Measurements from ENCODE around the gene TIMM9. TPM values are rescaled to one million over a fixed set of nuclear protein-coding genes. Genes with fewer than 3 reads are reported as not detected.

Gene TIMM9
- polyA plus RNA-seq, 1 donor: 73.3 TPM

GRCh38 chr14:58401587-58401986 lies 25.7 kb downstream of the TIMM9 start:
- Histone ChIP-seq H3K4me1 (ENCODE audit: control insufficient read depth, insufficient read depth, low read length) (no peaks in the 10 kb centered on the region), H3K36me3 (ENCODE audit: control insufficient read depth, insufficient read depth, low read length) (no peaks in the 10 kb centered on the region), H3K27me3 (ENCODE audit: control insufficient read depth, insufficient read depth, low read length) (no peaks in the 10 kb centered on the region), H3K4me3 (ENCODE audit: low read length) (no peak overlapping the region), H3K27ac (ENCODE audit: low read length) (no peak overlapping the region), H3K9me3 (ENCODE audit: control insufficient read depth, low read depth, low read length) (no peaks in the 10 kb centered on the region)
- DNase-seq: no peak
- 100% methylated on average over 1 of the region's 3 CpGs for WGBS (ENCODE audit: insufficient coverage, low lambda C conversion rate)

- no peak for DNase-seq
- WGBS (ENCODE audit: insufficient coverage, low lambda C conversion rate): no CpG with 5 or more reads among the region's 3 CpGs
- H3K9me3 ChIP-seq (ENCODE audit: control insufficient read depth, low read depth, low read length): no peaks in the 10 kb centered on the region
- peaks cover 2% of the 10 kb centered on the region for H3K4me1 ChIP-seq (ENCODE audit: control insufficient read depth, insufficient read depth, low read length)
- no peaks in the 10 kb centered on the region for H3K27me3 ChIP-seq (ENCODE audit: control insufficient read depth, insufficient read depth, low read length)
- no peaks in the 10 kb centered on the region for H3K36me3 ChIP-seq (ENCODE audit: control insufficient read depth, insufficient read depth, low read length)
- H3K27ac ChIP-seq (ENCODE audit: low read length): no peak overlapping the region
- no peak overlapping the region for H3K4me3 ChIP-seq (ENCODE audit: low read length)
These were observed 28.4 kb downstream of the TIMM9 start for GRCh38 chr14:58398895-58399294.

- Histone ChIP-seq H3K4me1 (ENCODE audit: control insufficient read depth, insufficient read depth, low read length) (peaks cover 2% of the 10 kb centered on the region), H3K9me3 (ENCODE audit: control insufficient read depth, low read depth, low read length) (no peaks in the 10 kb centered on the region), H3K27me3 (ENCODE audit: control insufficient read depth, insufficient read depth, low read length) (no peaks in the 10 kb centered on the region), H3K27ac (ENCODE audit: low read length) (no peak overlapping the region), H3K4me3 (ENCODE audit: low read length) (no peak overlapping the region), H3K36me3 (ENCODE audit: control insufficient read depth, insufficient read depth, low read length) (no peaks in the 10 kb centered on the region)
- no peak for DNase-seq
These were observed 28.8 kb downstream of the TIMM9 start for GRCh38 chr14:58398495-58398894.

GRCh38 chr14:58397156-58397555 lies 30.2 kb downstream of the TIMM9 start:
- WGBS (ENCODE audit: insufficient coverage, low lambda C conversion rate): 100% methylated on average over 5 of the region's 6 CpGs
- H3K27ac ChIP-seq (ENCODE audit: low read length): no peak overlapping the region
- peaks cover 2% of the 10 kb centered on the region for H3K4me1 ChIP-seq (ENCODE audit: control insufficient read depth, insufficient read depth, low read length)

GRCh38 chr14:58395812-58396788 lies 31.2 kb downstream of the TIMM9 start, which contains the start of gene TOMM20L:
Gene TOMM20L (plus strand): TSS chr14:58395930. CDS start chr14:58395958, 28 bp downstream.
- Histone ChIP-seq H3K36me3 (ENCODE audit: control insufficient read depth, insufficient read depth, low read length) (no peaks in the 10 kb centered on the region), H3K4me1 (ENCODE audit: control insufficient read depth, insufficient read depth, low read length) (peaks cover 2% of the 10 kb centered on the region), H3K4me3 (ENCODE audit: low read length) (peak within 1 kb of the TSS; percentile 37), H3K27ac (ENCODE audit: low read length) (peak within 1 kb of the TSS; percentile 74), H3K27me3 (ENCODE audit: control insufficient read depth, insufficient read depth, low read length) (no peaks in the 10 kb centered on the region), H3K9me3 (ENCODE audit: control insufficient read depth, low read depth, low read length) (no peaks in the 10 kb centered on the region)
- 100% methylated on average over 1 of the region's 86 CpGs for WGBS (ENCODE audit: insufficient coverage, low lambda C conversion rate)
- DNase-seq: peak; percentile 74 to 86

More at GRCh38 chr14:58397156-58397555, 30.2 kb downstream of the TIMM9 start:
- Histone ChIP-seq H3K36me3 (ENCODE audit: control insufficient read depth, insufficient read depth, low read length) (no peaks in the 10 kb centered on the region), H3K4me3 (ENCODE audit: low read length) (no peak overlapping the region), H3K9me3 (ENCODE audit: control insufficient read depth, low read depth, low read length) (no peaks in the 10 kb centered on the region), H3K27me3 (ENCODE audit: control insufficient read depth, insufficient read depth, low read length) (no peaks in the 10 kb centered on the region)
- no peak for DNase-seq

- no peak for DNase-seq
- Histone ChIP-seq H3K27me3 (ENCODE audit: control insufficient read depth, insufficient read depth, low read length) (no peaks in the 10 kb centered on the region), H3K4me1 (ENCODE audit: control insufficient read depth, insufficient read depth, low read length) (peaks cover 2% of the 10 kb centered on the region), H3K4me3 (ENCODE audit: low read length) (peak overlapping the region; percentile 32), H3K36me3 (ENCODE audit: control insufficient read depth, insufficient read depth, low read length) (no peaks in the 10 kb centered on the region), H3K9me3 (ENCODE audit: control insufficient read depth, low read depth, low read length) (no peaks in the 10 kb centered on the region), H3K27ac (ENCODE audit: low read length) (peak overlapping the region; percentile 41)
- WGBS (ENCODE audit: insufficient coverage, low lambda C conversion rate): no CpG with 5 or more reads among the region's 10 CpGs
These were observed 31.8 kb downstream of the TIMM9 start for GRCh38 chr14:58395562-58395811.

- H3K27me3 ChIP-seq (ENCODE audit: control insufficient read depth, insufficient read depth, low read length): no peaks in the 10 kb centered on the region
- peaks cover 2% of the 10 kb centered on the region for H3K4me1 ChIP-seq (ENCODE audit: control insufficient read depth, insufficient read depth, low read length)
- H3K36me3 ChIP-seq (ENCODE audit: control insufficient read depth, insufficient read depth, low read length): no peaks in the 10 kb centered on the region
- no CpG with 5 or more reads among the region's 2 CpGs for WGBS (ENCODE audit: insufficient coverage, low lambda C conversion rate)
- no peak overlapping the region for H3K4me3 ChIP-seq (ENCODE audit: low read length)
- no peak for DNase-seq
- peaks cover 2% of the 10 kb centered on the region for H3K9me3 ChIP-seq (ENCODE audit: control insufficient read depth, low read depth, low read length)
- H3K27ac ChIP-seq (ENCODE audit: low read length): no peak overlapping the region
These were observed 36.5 kb downstream of the TIMM9 start for GRCh38 chr14:58390830-58391229.

GRCh38 chr14:58376791-58377190 lies 50.5 kb downstream of the TIMM9 start:
- DNase-seq: no peak
- no peak overlapping the region for H3K4me3 ChIP-seq (ENCODE audit: low read length)
- H3K36me3 ChIP-seq (ENCODE audit: control insufficient read depth, insufficient read depth, low read length): peaks cover 24% of the 10 kb centered on the region
- no peaks in the 10 kb centered on the region for H3K27me3 ChIP-seq (ENCODE audit: control insufficient read depth, insufficient read depth, low read length)
- no peaks in the 10 kb centered on the region for H3K4me1 ChIP-seq (ENCODE audit: control insufficient read depth, insufficient read depth, low read length)
- H3K27ac ChIP-seq (ENCODE audit: low read length): no peak overlapping the region
- peaks cover 4% of the 10 kb centered on the region for H3K9me3 ChIP-seq (ENCODE audit: control insufficient read depth, low read depth, low read length)

- no peaks in the 10 kb centered on the region for H3K4me1 ChIP-seq (ENCODE audit: control insufficient read depth, insufficient read depth, low read length)
- no peak overlapping the region for H3K4me3 ChIP-seq (ENCODE audit: low read length)
- peaks cover 59% of the 10 kb centered on the region for H3K36me3 ChIP-seq (ENCODE audit: control insufficient read depth, insufficient read depth, low read length)
- no peaks in the 10 kb centered on the region for H3K27me3 ChIP-seq (ENCODE audit: control insufficient read depth, insufficient read depth, low read length)
- WGBS (ENCODE audit: insufficient coverage, low lambda C conversion rate): no CpG with 5 or more reads among the region's 1 CpG
- H3K27ac ChIP-seq (ENCODE audit: low read length): no peak overlapping the region
- no peaks in the 10 kb centered on the region for H3K9me3 ChIP-seq (ENCODE audit: control insufficient read depth, low read depth, low read length)
- no peak for DNase-seq
These were observed 58.4 kb downstream of the TIMM9 start for GRCh38 chr14:58368956-58369355.

GRCh38 chr14:58367296-58367695 lies 60.0 kb downstream of the TIMM9 start:
- Histone ChIP-seq H3K9me3 (ENCODE audit: control insufficient read depth, low read depth, low read length) (no peaks in the 10 kb centered on the region), H3K4me1 (ENCODE audit: control insufficient read depth, insufficient read depth, low read length) (no peaks in the 10 kb centered on the region), H3K4me3 (ENCODE audit: low read length) (no peak overlapping the region), H3K27ac (ENCODE audit: low read length) (no peak overlapping the region), H3K27me3 (ENCODE audit: control insufficient read depth, insufficient read depth, low read length) (no peaks in the 10 kb centered on the region), H3K36me3 (ENCODE audit: control insufficient read depth, insufficient read depth, low read length) (peaks cover 65% of the 10 kb centered on the region)
- 80% methylated on average over 2 of the region's 3 CpGs for WGBS (ENCODE audit: insufficient coverage, low lambda C conversion rate)
- no peak for DNase-seq

- 98% methylated on average over 4 of the region's 4 CpGs for WGBS (ENCODE audit: insufficient coverage, low lambda C conversion rate)
- Histone ChIP-seq H3K27me3 (ENCODE audit: control insufficient read depth, insufficient read depth, low read length) (no peaks in the 10 kb centered on the region), H3K36me3 (ENCODE audit: control insufficient read depth, insufficient read depth, low read length) (peaks cover 63% of the 10 kb centered on the region), H3K27ac (ENCODE audit: low read length) (no peak overlapping the region), H3K9me3 (ENCODE audit: control insufficient read depth, low read depth, low read length) (no peaks in the 10 kb centered on the region), H3K4me1 (ENCODE audit: control insufficient read depth, insufficient read depth, low read length) (no peaks in the 10 kb centered on the region), H3K4me3 (ENCODE audit: low read length) (no peak overlapping the region)
- no peak for DNase-seq
These were observed 63.0 kb downstream of the TIMM9 start for GRCh38 chr14:58364316-58364715.

Data from large intestine (tissue), 3 donors.